ENCODE data around the gene LHX4.

The LHX4 gene

DNA sequence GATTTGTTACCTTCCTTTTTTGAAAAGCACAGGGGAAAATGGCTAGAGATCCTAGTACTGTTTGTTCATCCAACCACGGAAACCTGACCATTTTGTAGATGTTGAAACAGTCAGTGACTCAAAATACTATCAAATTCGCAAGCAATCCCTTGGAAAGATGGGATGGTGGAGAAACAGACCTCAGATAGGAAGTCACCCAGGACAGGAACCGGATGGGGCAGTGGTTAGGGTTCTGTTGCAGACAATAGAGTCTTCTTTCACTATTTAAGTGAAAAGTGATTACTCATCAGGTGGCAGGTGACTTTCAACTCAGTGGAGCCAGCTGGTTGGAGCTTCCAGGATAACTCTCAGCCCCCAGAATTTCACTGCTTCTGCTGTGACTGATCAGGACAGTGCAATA is 17.0 kb downstream of the LHX4 start:
- TF ChIP-seq CTCF (IDR thresholded peaks at IDR 0.05; ENCODE audit: insufficient read depth, low read length, missing control alignments): no peak
- POLR2A ChIA-PET: no interaction called here
- no peak overlapping the region for H3K4me3 ChIP-seq (ENCODE audit: low read depth, low read length)
- CTCF ChIA-PET: interaction anchor here (0.8 to 11.3 kb wide), 5 partner anchors 14 to 235 kb away, joined by 3 to 120 read pairs (median 4); no protein-coding TSS in a partner anchor
- no peak for DNase-seq (ENCODE audit: low read depth, low spot score)

DNA sequence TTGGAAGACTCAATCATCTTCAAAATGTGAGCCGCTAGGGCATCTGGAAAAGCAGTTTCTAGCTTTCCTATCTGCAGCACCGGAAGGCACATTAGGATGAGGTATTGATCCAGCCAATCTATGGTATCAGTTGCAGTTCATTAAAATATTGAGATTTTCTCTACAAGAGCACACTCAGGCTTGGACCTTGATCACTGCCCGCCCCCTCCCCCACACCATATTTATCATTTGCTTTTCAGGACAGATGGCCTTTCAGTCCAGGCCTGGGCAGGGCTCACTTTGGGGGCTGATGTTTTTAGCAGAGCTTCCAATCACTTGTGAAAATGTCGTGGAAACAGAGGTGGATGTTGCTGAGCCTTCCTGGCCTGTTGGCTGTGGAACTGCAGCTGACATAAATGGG is 17.5 kb downstream of the LHX4 start:
- TF ChIP-seq CTCF (IDR thresholded peaks at IDR 0.05; ENCODE audit: insufficient read depth, low read length, missing control alignments): no peak
- no peak for DNase-seq (ENCODE audit: low read depth, low spot score)
- CTCF ChIA-PET: interaction anchor here (0.8 to 11.3 kb wide), 5 partner anchors 13 to 235 kb away, joined by 3 to 120 read pairs (median 4); no protein-coding TSS in a partner anchor
- no peak overlapping the region for H3K4me3 ChIP-seq (ENCODE audit: low read depth, low read length)
- POLR2A ChIA-PET: no interaction called here

- DNase-seq (ENCODE audit: low read depth, low spot score): no peak
- POLR2A ChIA-PET: no interaction called here
- no peak for TF ChIP-seq CTCF (IDR thresholded peaks at IDR 0.05; ENCODE audit: insufficient read depth, low read length, missing control alignments)
- CTCF ChIA-PET: interaction anchor here (1.2 to 11.3 kb wide), 5 partner anchors 13 to 234 kb away, joined by 4 to 120 read pairs (median 5); no protein-coding TSS in a partner anchor
- H3K4me3 ChIP-seq (ENCODE audit: low read depth, low read length): no peak overlapping the region
Observed at GRCh38 chr1:180248176-180248575, 18.1 kb downstream of the LHX4 start.

DNA sequence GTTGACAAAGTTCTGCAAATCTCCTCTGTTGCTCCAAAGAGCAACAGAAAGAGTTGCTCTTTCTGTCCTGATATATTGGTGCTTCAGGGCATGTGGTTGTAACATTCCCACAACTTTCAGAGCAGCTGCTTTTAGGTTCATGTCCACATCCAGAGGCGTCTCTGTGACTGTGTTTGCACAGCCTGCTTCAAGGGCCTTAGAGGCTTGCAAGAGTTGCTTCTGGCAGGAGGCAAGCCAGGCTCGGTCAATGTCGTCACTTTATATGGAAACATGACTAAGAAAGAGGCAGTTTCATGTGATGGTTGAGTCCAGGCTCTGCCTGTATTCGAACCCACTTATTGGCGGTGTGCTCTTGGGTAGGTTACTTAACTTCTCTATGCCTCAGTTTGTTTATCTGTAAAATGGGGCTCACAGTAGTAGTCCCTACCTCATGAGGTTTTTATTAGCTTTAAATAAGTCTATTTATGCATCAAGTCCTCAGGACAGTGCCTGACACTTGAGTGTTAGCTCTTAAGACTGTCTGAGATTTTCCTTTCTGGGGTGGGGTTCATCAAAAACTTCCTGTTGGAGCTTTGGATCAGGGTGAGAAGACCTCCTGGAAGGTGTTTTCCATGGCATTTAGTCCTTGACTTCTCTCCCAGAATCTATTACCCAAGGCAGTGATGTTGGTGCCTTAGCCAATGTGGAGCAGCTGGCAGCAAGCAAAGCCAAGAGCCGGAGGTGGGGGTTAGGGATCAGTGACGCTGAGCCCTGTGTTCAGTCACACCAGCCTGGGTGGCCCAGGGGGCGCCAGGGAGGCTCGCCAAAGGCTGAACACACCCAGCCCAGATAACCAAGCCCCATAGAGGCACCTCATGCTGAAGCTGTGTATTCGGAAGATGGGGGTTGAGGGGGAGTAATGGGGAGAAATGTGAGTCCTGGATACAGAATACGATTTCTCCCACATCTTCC is 18.9 kb downstream of the LHX4 start:
- no peak for DNase-seq (ENCODE audit: low read depth, low spot score)
- POLR2A ChIA-PET: no interaction called here
- CTCF ChIA-PET: interaction anchor here (0.6 to 11.3 kb wide), 7 partner anchors 10 to 233 kb away, joined by 3 to 120 read pairs (median 4); no protein-coding TSS in a partner anchor
- no peak overlapping the region for H3K4me3 ChIP-seq (ENCODE audit: low read depth, low read length)
- no peak for TF ChIP-seq CTCF (IDR thresholded peaks at IDR 0.05; ENCODE audit: insufficient read depth, low read length, missing control alignments)

- POLR2A ChIA-PET: no interaction called here
- no peak for TF ChIP-seq CTCF (IDR thresholded peaks at IDR 0.05; ENCODE audit: insufficient read depth, low read length, missing control alignments)
- CTCF ChIA-PET: interaction anchor here (0.6 to 11.3 kb wide), 5 partner anchors 11 to 232 kb away, joined by 3 to 120 read pairs (median 4); no protein-coding TSS in a partner anchor
- no peak overlapping the region for H3K4me3 ChIP-seq (ENCODE audit: low read depth, low read length)
- DNase-seq (ENCODE audit: low read depth, low spot score): no peak
Observed at GRCh38 chr1:180249725-180250498, 19.8 kb downstream of the LHX4 start.

DNA sequence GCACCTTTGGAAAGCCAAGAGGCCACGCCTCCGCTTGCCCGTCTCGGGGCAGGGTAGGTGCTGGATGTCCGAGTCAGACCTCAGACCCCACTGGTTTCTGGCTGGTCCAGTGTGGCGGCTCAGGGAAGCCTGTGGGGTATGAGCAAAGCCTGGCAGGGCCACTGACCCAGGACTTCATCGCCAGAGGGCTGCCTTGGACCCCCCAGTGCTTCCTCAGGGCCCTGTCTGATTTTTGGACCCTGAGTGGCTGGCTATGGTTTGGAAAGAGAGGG is 20.4 kb downstream of the LHX4 start:
- no peak overlapping the region for H3K4me3 ChIP-seq (ENCODE audit: low read depth, low read length)
- no peak for TF ChIP-seq CTCF (IDR thresholded peaks at IDR 0.05; ENCODE audit: insufficient read depth, low read length, missing control alignments)
- ChIA-PET POLR2A (no interaction called here), CTCF (interaction anchor here (2.2 to 11.3 kb wide), 2 partner anchors 162 to 232 kb away, joined by 5 to 120 read pairs; no protein-coding TSS in a partner anchor)
- DNase-seq (ENCODE audit: low read depth, low spot score): no peak
